ENCODE results near the gene UNC13C. TPM values are rescaled to one million over a fixed set of nuclear protein-coding genes. Genes with fewer than 3 reads are reported as not detected.

UNC13C gene
- total RNA-seq, 1 donor from 2014 or later: not detected

DNA sequence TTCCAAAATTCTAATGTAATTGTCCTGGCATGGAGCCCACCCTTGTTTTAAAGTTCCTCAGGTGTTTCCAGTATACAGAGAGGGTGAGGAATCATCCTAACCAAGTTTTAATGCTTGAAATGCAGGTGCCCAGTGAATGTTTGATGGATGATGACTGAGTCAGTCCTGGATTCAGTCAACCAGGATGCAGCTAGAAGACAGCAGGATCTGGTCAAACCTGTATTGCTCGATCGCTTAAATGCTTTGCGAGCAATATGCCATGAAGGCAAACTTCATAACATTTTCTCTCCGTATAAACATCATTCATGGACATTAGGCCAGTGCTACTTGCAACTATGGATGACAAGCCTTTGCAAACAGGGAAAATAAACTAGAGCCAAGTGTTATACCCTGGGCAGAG lies 627.3 kb downstream of the UNC13C start:
- H3K27me3 Mint-ChIP-seq (ENCODE audit: unreplicated experiment): no peaks in the 10 kb centered on the region
- H3K4me1 Mint-ChIP-seq (ENCODE audit: unreplicated experiment): no peaks in the 10 kb centered on the region
- H3K9me3 Mint-ChIP-seq (ENCODE audit: unreplicated experiment): no peaks in the 10 kb centered on the region
- TF ChIP-seq, protein P1, sequence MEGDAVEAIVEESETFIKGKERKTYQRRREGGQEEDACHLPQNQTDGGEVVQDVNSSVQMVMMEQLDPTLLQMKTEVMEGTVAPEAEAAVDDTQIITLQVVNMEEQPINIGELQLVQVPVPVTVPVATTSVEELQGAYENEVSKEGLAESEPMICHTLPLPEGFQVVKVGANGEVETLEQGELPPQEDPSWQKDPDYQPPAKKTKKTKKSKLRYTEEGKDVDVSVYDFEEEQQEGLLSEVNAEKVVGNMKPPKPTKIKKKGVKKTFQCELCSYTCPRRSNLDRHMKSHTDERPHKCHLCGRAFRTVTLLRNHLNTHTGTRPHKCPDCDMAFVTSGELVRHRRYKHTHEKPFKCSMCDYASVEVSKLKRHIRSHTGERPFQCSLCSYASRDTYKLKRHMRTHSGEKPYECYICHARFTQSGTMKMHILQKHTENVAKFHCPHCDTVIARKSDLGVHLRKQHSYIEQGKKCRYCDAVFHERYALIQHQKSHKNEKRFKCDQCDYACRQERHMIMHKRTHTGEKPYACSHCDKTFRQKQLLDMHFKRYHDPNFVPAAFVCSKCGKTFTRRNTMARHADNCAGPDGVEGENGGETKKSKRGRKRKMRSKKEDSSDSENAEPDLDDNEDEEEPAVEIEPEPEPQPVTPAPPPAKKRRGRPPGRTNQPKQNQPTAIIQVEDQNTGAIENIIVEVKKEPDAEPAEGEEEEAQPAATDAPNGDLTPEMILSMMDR (IDR thresholded peaks at IDR 0.05): no peak
- no peak overlapping the region for H3K4me3 Mint-ChIP-seq (ENCODE audit: unreplicated experiment)
- DNase-seq (ENCODE audit: extremely low spot score, unreplicated experiment): no peak
- H3K27ac Mint-ChIP-seq (ENCODE audit: unreplicated experiment): no peak overlapping the region
- H3K36me3 Mint-ChIP-seq (ENCODE audit: unreplicated experiment): no peaks in the 10 kb centered on the region

DNA sequence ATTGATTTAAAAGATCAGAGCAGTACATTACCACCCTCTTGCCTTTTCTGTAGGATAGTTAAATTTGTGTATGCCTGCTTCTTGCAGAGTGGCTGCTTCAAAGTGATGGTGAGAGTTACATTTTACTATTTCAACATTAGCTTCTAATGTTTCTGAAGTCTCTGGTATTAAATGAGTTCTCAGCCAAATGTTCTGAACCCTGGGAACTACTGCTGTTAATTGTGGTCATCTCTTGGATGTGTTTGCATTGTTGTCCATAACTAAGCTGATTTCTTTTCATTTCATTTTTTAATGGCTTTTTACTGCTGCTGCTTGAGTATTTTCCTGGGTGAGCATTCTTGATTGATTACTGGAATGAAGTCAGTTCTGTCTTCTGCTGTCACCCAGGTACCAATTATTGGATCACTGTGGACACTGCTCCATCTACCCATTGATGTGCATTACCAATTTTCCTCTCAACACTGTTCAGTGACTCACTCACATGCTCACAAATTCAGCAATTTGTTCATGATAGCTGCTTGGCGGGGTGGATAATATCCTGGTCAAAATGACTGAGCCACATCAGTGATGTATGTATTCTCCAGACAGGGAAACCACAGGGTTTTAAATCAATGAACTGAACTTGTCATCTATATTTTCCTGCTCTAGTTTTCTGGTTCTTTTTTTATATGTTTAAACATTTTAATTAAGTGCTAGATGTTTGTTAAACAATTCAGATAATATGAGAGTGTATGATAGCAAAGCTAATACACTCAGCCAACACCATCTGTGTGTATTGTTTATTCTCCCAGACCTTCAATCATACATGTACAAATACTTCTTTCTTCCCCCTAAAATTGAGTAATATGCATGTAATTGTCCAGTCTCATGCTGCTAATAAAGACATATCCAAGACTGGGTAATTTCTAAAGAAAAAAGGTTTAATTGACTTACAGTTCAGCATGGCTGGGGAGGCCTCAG lies 630.9 kb downstream of the UNC13C start:
- H3K27ac Mint-ChIP-seq (ENCODE audit: unreplicated experiment): no peak overlapping the region
- no peak for DNase-seq (ENCODE audit: extremely low spot score, unreplicated experiment)
- no peak overlapping the region for H3K4me3 Mint-ChIP-seq (ENCODE audit: unreplicated experiment)

DNA sequence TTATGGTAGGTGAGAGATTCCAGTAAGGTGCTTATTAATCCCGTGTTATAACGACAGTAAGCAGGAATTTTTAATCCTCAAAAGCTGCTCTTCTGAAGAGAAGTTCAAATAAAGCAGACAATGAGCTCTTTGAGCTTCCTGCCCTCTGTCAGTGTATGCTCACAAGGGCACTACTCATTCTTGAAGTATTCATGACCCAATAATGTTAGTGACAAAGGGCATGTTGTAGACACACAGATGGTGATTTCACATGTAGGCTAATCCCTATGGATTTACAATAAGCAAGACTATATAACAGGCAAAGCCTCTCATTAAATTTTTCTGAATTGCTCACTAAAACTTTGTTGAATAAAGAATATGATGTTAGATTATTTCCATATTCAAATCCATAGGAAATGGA lies 639.9 kb downstream of the UNC13C start:
- Mint-ChIP-seq H3K9me3 (ENCODE audit: unreplicated experiment) (no peaks in the 10 kb centered on the region), H3K4me3 (ENCODE audit: unreplicated experiment) (no peak overlapping the region), H3K27ac (ENCODE audit: unreplicated experiment) (no peak overlapping the region), H3K36me3 (ENCODE audit: unreplicated experiment) (no peaks in the 10 kb centered on the region), H3K4me1 (ENCODE audit: unreplicated experiment) (no peaks in the 10 kb centered on the region), H3K27me3 (ENCODE audit: unreplicated experiment) (no peaks in the 10 kb centered on the region)
- no peak for DNase-seq (ENCODE audit: extremely low spot score, unreplicated experiment)
- TF ChIP-seq, protein P1 (IDR thresholded peaks at IDR 0.05): no peak

More for the DNA sequence above, 630.9 kb downstream of the UNC13C start:
- no peaks in the 10 kb centered on the region for H3K27me3 Mint-ChIP-seq (ENCODE audit: unreplicated experiment)
- TF ChIP-seq, protein P1 (IDR thresholded peaks at IDR 0.05): no peak
- no peaks in the 10 kb centered on the region for H3K36me3 Mint-ChIP-seq (ENCODE audit: unreplicated experiment)
- H3K9me3 Mint-ChIP-seq (ENCODE audit: unreplicated experiment): no peaks in the 10 kb centered on the region
- no peaks in the 10 kb centered on the region for H3K4me1 Mint-ChIP-seq (ENCODE audit: unreplicated experiment)

DNA sequence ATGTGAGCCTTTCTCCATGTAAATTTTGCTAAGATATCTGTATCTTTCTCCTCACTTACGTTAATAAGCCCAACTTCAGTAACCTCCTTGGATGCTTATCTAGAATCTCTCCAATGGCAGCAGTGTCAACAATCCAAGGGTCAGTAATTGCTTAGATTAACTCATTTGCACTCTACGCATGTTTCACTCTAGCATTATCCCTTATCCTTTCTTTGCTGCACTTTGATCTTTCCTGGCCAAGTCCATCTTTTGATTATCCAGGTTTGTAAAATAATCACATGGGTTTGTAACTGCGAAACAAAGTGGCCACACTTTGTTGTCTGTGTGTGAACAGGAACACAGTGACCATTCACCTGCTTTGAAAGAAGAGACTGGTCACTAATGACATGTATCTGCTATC lies 640.9 kb downstream of the UNC13C start:
- Mint-ChIP-seq H3K27me3 (ENCODE audit: unreplicated experiment) (no peaks in the 10 kb centered on the region), H3K36me3 (ENCODE audit: unreplicated experiment) (no peaks in the 10 kb centered on the region), H3K27ac (ENCODE audit: unreplicated experiment) (no peak overlapping the region), H3K4me1 (ENCODE audit: unreplicated experiment) (no peaks in the 10 kb centered on the region), H3K4me3 (ENCODE audit: unreplicated experiment) (no peak overlapping the region), H3K9me3 (ENCODE audit: unreplicated experiment) (no peaks in the 10 kb centered on the region)
- DNase-seq (ENCODE audit: extremely low spot score, unreplicated experiment): no peak
- TF ChIP-seq, protein P1 (IDR thresholded peaks at IDR 0.05): no peak

DNA sequence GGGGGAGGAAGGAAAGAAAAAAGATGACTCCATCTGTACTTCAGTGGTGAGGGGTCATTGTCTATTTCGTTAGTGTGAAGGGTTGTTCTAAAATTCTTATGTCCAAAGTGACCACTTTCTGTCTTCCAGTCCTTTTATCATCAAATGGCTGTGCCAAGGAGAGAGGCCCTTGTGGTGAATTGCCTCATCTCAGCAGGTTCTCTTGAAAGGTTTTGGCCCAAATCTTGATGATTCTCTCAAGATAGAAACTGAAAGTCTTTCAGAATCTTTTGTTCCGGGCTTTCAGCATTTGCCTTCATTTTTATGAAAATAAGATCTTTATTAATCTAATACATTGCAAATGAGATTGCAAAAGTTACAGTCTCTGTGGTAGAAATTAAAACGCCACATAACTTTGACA lies 642.7 kb downstream of the UNC13C start:
- no peaks in the 10 kb centered on the region for H3K4me1 Mint-ChIP-seq (ENCODE audit: unreplicated experiment)
- TF ChIP-seq, protein P1 (IDR thresholded peaks at IDR 0.05): no peak
- DNase-seq (ENCODE audit: extremely low spot score, unreplicated experiment): no peak
- no peak overlapping the region for H3K4me3 Mint-ChIP-seq (ENCODE audit: unreplicated experiment)
- no peak overlapping the region for H3K27ac Mint-ChIP-seq (ENCODE audit: unreplicated experiment)
- H3K9me3 Mint-ChIP-seq (ENCODE audit: unreplicated experiment): no peaks in the 10 kb centered on the region
- H3K27me3 Mint-ChIP-seq (ENCODE audit: unreplicated experiment): no peaks in the 10 kb centered on the region
- H3K36me3 Mint-ChIP-seq (ENCODE audit: unreplicated experiment): no peaks in the 10 kb centered on the region

Measured in osteocyte (in vitro differentiated cells).